Measurements from ENCODE around the gene ADAMTS2.

ADAMTS2 gene

GRCh38 chr5:179343021-179343718 lies 2.1 kb downstream of the ADAMTS2 start:
- no peak for DNase-seq

- DNase-seq, result peak; percentile 80
Measured at GRCh38 chr5:179342577-179342976, 2.7 kb downstream of the ADAMTS2 start.

GRCh38 chr5:179340465-179340864 lies 4.8 kb downstream of the ADAMTS2 start:
- no peak for DNase-seq

GRCh38 chr5:179339996-179340395 lies 5.3 kb downstream of the ADAMTS2 start:
- no peak for DNase-seq

- no peak for DNase-seq
Measured at GRCh38 chr5:179339081-179339480, 6.2 kb downstream of the ADAMTS2 start.

GRCh38 chr5:179337796-179338676 lies 7.2 kb downstream of the ADAMTS2 start:
- DNase-seq, result no peak

GRCh38 chr5:179336871-179337795 lies 8.1 kb downstream of the ADAMTS2 start:
- no peak for DNase-seq

GRCh38 chr5:179336126-179336870 lies 9.0 kb downstream of the ADAMTS2 start:
- DNase-seq, result no peak

- peak; percentile 1 for DNase-seq
Measured at GRCh38 chr5:179333796-179334761, 11.2 kb downstream of the ADAMTS2 start.

- no peak for DNase-seq
Measured at GRCh38 chr5:179332741-179333290, 12.4 kb downstream of the ADAMTS2 start.

GRCh38 chr5:179331591-179332375 lies 13.5 kb downstream of the ADAMTS2 start:
- no peak for DNase-seq

- DNase-seq, result peak; percentile 4
Measured at GRCh38 chr5:179330186-179330900, 14.9 kb downstream of the ADAMTS2 start.

- no peak for DNase-seq
Measured at GRCh38 chr5:179328291-179328690, 17.0 kb downstream of the ADAMTS2 start.

- DNase-seq, result peak; percentile 10
Measured at GRCh38 chr5:179327021-179327735, 18.1 kb downstream of the ADAMTS2 start.

- DNase-seq, result peak; percentile 92
Measured at GRCh38 chr5:179326122-179326927, 18.9 kb downstream of the ADAMTS2 start.

- DNase-seq, result peak; percentile 30
Measured at GRCh38 chr5:179325296-179326031, 19.8 kb downstream of the ADAMTS2 start.
